ENCODE results near the gene RIPOR3.

GRCh38 chr20:50598074-50598473, 93.3 kb downstream of the RIPOR3 start:
- TF ChIP-seq CTCF (IDR thresholded peaks at IDR 0.05) (no peak), POLR2A (IDR thresholded peaks at IDR 0.05) (no peak)
